HG03558 (cell line): ENCODE results near the gene TCN2.
"Not testable (repeated sequence)": the region's sequence is repeated elsewhere in the genome, so short reads cannot be mapped to it uniquely, and the experiment has no call there.

Experiments used
- ATAC-seq: cut with Tn5 transposase; IDR thresholded peaks from one replicate; pipeline ENCODE4 v1.9.1; 2021; ENCODE audit warnings: moderate number of reproducible peaks; ENCODE audit not compliant: unreplicated experiment; ENCODE audit errors: extremely low read depth

The TCN2 gene

DNA sequence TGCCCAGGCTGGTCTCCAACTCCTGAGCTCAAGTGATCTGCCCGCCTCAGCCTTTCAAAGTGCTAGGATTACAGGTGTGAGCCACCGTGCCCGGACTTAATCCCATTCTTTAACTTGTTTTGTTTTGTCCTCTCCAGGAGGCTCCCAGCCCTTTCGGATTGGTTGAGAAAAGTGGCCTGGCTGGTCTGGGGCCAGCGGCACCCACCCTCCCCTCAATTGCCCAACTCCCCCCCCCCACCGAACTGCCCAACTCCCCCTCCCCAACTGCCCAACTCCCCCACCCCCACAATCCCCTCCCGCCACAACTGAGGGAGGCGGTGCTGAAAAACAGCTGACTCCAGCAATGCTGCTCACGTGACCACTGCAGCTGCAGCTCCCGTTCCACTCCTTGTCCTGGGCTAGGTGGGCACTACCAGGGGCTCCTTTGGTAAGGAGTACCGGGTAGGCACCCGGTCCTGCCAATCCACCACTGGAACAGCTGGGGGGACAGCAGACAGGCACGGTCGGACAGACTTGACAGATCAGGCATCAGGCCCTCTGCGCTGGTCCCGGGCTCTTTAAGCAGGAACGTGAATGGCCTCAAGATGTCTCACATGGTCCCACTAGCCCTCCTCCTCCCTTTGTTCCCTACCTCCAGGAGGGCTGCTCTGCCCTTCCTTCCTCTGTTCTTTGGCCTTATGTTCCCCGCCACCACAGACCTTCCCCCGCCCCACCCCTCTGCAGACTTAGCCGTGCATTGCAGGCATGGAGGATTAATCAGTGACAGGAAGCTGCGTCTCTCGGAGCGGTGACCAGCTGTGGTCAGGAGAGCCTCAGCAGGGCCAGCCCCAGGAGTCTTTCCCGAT is at the start of gene TCN2:
TCN2 (plus strand) TSS at position 720 of the 845 bp plus-strand sequence. CDS start 158 bp downstream, outside the sequence.
- no peak for ATAC-seq

DNA sequence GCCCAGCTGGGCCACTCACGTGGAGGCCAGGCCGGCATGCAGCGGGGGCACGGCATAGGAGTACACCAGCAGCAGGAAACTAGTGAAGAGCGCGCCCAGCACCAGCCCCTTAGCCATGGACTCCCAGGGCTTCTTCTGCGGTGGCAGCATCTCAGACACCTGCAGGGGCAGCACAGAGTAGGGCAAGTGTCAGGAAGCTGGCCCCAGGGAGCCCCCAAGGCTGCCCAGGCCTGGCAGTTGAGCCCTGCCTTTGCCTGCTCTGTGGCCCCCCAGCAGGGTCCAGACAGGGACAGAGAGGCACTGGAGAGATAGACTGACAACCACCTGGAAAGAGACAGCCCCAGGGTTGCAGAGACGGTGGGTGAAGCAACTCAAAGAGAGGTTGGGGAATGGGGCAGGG is 49.7 kb upstream of the TCN2 start:
- ATAC-seq, result no peak

DNA sequence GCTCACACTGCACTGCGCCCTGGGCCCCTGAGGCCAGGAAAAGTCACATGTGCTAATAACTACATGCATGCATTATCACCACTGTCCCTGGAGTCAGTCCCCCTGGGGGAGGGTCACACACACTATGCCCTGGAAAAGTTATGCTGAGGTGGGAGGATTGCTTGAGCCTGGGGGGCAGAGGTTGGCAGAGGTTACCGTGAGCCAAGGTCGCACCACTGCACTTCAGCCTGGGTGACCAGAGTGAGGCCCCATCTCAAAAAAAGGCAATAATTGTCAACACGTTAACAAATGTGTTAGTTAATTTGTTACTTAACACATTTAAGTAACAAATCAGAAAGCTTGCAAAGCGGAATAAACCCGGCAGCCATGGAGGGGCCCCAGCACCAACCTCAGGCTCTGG is 47.1 kb upstream of the TCN2 start:
- no peak for ATAC-seq

- not testable (repeated sequence) for ATAC-seq
Observed at GRCh38 chr22:30560643-30561202, 46.3 kb upstream of the TCN2 start.

DNA sequence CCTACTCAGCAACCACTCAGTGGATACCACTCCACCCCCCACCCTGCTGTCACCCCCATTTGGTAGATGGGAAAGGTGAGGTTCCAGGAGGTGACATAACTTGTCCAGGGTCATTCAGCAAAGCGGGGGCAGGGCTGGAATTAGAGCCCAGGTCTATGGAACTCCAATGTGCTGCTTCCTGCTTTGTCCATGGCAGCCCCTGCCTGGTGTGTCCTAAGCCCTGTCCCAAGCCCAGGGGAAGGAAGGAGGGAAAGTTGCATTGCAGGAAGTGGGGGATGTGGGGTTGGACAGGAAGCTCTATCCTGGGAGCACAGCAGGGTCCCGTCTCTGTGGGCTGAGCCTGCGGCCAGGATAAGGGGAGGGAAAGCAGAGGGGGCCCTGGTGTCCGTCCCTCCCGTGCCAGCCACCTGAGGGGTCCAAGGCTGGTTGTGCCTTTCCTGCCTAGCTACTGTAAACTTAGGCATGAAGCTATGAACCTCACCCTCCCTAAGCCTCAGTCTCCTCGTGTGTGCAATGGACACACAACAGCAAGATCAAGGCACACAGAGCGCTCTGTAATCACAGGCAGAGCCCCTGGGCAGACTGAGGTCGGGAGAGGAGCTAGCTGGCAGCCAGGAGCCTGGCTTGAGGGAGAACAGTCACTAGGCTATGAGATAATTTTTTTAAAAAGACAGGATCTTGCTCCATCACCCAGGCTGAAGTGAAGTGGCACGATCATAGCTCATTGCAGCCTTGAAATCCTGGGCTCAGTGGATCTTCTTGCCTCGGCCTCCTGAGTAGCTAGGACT is 45.4 kb upstream of the TCN2 start:
- no peak for ATAC-seq

- no peak for ATAC-seq
Observed at GRCh38 chr22:30562366-30562765, 44.6 kb upstream of the TCN2 start.

DNA sequence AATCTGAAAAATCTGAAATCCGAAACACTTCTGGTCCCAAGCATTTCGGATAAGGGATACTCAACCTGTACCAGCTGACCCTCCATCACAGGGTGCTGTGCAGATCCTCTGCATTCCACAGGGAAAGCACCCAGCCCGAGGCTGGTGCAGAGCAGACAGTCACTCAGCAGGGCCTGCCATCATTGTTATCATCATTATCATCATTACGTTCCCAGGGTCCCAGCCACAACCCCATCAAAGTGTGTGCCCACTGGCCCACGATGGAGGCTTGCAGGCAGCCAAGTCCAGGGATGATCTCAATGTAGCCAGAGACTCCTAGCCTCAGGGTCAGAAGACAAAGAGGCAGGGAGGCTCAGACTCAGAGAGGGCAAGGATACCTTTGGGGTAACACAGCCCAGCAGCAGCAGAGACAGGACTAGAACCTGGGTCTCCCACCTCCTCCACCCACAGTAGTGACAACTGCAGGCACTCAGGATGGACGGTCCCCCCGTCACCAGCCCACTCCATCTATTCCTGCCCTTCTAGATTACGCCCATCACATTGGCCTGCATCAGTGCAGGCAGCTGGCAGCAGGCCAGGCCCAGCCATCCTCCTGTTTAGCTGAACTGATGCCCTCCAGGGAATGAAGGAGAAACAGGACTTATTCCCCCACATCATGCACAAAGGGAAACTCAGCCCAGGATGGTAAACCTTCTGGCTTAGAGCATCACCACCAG is 42.8 kb upstream of the TCN2 start:
- ATAC-seq, result no peak

GRCh38 chr22:30564761-30565119 is 42.2 kb upstream of the TCN2 start:
- ATAC-seq, result no peak

DNA sequence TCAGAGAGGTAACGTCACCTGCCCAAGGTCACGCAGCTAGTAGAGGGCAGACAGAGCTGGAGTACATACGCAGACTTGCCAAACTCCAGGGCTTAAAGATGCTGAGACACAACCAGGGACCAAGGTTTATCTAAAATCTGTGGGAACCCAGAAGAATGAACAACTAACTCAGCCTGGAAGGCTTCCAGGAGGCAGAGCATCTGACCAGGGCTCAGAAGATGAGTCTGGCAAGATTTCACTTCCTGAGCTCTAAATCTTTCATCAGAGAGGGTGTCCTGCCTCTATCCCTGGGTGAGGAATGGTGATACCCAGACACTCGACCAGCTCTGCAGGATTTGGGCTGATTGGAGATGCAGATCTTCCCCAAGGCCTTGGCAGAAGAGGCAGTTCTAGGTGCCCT is 41.6 kb upstream of the TCN2 start:
- no peak for ATAC-seq

GRCh38 chr22:30566125-30566524 is 40.8 kb upstream of the TCN2 start:
- ATAC-seq, result no peak

DNA sequence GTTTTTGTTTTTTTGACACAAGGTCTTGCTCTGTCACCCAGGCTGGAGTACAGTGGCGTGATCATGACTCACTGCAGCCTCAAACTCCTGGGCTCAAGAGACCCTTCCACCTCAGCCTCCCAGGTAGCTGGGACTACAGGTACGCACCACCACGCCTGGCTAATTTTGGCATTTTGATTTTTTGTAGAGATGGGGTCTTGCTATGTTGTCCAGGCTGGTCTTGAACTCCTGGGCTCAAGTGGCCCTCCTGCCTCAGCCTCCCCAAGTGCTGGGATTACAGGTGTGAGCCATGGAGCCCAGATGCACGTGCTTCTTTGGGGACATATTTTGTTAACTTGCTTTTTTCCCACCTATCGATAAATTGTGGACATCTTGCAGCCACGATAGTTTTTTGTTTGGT is 39.7 kb upstream of the TCN2 start:
- not testable (repeated sequence) for ATAC-seq

- ATAC-seq, result no peak
Observed at GRCh38 chr22:30568137-30568805, 38.7 kb upstream of the TCN2 start.

DNA sequence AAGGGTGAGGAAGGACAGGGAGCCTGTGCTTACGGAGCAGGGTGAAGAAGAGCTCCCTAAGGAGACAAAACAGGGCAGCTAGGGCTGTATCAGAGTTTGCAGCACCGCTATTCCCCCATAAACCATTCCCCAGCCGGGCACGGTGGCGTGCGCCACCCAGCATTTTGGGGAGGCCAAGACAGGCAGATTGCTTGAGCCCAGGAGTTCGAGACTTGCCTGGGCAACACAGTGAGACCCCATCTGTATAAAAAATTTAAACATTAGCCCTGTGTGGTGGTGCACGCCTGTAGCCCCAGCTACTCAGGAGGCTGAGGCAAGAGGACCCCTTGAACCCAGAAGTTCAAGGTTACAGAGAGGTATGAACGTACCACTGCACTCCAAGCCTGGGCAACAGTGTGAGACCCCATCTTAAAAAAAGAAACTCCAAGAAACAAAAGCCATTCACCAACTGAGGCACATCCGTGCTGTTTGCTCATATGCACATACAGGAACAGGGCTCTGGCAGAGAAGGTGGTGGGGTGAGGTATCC is 37.2 kb upstream of the TCN2 start:
- ATAC-seq, result no peak

DNA sequence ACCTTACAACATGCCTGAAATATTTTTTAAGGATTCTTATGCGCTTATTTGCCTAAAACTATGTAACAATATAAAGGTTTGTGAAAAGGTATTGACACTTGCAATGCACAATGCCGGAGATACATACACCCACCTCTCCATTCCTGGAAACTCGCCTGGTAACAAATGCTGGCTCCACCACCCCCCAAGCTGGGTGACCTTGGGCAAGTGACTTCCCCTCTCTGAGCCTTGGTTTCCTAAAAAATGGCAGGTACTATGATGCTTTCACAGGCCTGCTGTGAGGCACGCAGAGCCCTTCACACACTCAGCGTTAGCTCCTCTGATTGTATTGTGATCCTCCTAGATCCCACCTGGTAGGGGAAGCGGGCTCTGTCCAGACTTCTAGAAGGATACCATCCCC is 34.8 kb upstream of the TCN2 start:
- ATAC-seq, result no peak

- ATAC-seq, result no peak
Observed at GRCh38 chr22:30572840-30573593, 34.0 kb upstream of the TCN2 start.

GRCh38 chr22:30573594-30574094 is 33.3 kb upstream of the TCN2 start:
- no peak for ATAC-seq

DNA sequence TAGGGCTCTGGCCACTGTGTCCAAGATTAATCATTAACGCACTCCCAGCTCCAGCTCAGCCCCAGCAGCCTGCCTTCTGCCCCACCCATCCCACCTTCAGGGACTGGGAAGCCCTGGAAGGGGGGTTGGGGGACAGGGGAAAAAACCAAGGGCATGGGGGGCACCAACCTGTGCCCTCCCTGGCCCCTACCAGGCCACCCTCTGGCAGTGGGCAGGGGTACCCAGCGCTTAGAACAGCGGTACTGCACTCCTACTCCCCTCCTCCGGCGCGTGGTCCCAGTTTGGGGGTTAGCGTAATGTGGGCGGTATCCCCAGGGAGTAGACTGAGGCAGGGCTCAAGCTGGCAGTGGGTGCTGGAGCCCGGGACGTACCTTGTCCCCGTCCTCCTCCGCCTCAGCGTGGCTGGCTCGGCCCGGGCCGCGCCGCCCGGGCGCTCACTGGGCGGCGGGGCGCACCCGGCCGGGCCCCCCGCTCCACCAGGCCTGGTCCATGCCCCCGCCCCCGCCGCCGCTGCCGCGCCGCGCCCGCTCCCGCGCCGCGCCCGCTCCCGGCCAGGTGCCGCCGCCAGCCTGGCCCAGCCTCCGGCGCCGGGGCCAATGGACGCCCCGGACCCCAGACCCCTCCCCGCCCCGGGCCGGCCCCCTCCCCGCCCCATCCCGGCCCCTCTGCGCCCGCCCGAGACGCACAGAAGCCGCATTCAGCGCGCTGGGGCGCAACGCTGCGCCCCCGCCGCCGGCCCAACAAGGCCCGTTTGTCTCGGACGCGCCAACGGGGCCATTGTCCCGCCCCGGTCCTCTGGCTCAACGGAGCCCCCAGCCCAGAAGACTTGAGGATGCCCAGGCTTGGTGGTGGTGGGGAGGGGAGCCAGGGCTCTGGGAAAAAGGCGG is 32.6 kb upstream of the TCN2 start, which contains the start of gene GAL3ST1:
GAL3ST1 (minus strand) TSS at position 571 of the 887 bp plus-strand sequence. CDS start 17,273 bp downstream, outside the sequence.
- no peak for ATAC-seq
